ENCODE data around the gene NFATC2. TPM values are rescaled to one million over a fixed set of nuclear protein-coding genes. Genes with fewer than 3 reads are reported as not detected.
"Not testable (repeated sequence)": the region's sequence is repeated elsewhere in the genome, so short reads cannot be mapped to it uniquely, and the experiment has no call there.

NFATC2 gene
- total RNA-seq, 3 donors from 2014 or later = 5.9 to 11.9 (median 10.2) TPM

GRCh38 chr20:51348876-51349275 is 193.6 kb downstream of the NFATC2 start:
- Histone ChIP-seq H3K27me3 (no peaks in the 10 kb centered on the region), H3K36me3 (no peaks in the 10 kb centered on the region), H3K4me1 (no peaks in the 10 kb centered on the region), H3K4me3 (no peak overlapping the region), H3K27ac (no peak overlapping the region), H3K9me3 (no peaks in the 10 kb centered on the region)
- intact Hi-C loops (cut with DNase I; ENCODE audit: low total_unique reads) = loop anchor here (5.0 kb wide), 1 partner anchor 1008 kb away; no protein-coding TSS in a partner anchor
- DNase-seq (ENCODE audit: low spot score in 2 of 2) = no peak
- TF ChIP-seq POLR2AphosphoS5 (IDR thresholded peaks at IDR 0.05) (no peak), CTCF (IDR thresholded peaks at IDR 0.05) (no peak), POLR2A (IDR thresholded peaks at IDR 0.05) (no peak)

GRCh38 chr20:51347831-51348230 is 194.7 kb downstream of the NFATC2 start:
- H3K27ac ChIP-seq = no peak overlapping the region

GRCh38 chr20:51346686-51347485 is 195.6 kb downstream of the NFATC2 start:
- Histone ChIP-seq H3K27me3 (no peaks in the 10 kb centered on the region), H3K4me3 (no peak overlapping the region), H3K9me3 (peaks cover 0 to 7% of the 10 kb centered on the region in 2 donors), H3K4me1 (no peaks in the 10 kb centered on the region), H3K36me3 (no peaks in the 10 kb centered on the region), H3K27ac (no peak overlapping the region)
- intact Hi-C loops (cut with DNase I; ENCODE audit: low total_unique reads) = loop anchor here (5.0 kb wide), 1 partner anchor 1010 kb away; no protein-coding TSS in a partner anchor
- TF ChIP-seq CTCF (IDR thresholded peaks at IDR 0.05) = no peak
- DNase-seq (ENCODE audit: low spot score in 2 of 2) = no peak

More at GRCh38 chr20:51347831-51348230, 194.7 kb downstream of the NFATC2 start:
- Histone ChIP-seq H3K36me3 (no peaks in the 10 kb centered on the region), H3K27me3 (no peaks in the 10 kb centered on the region), H3K4me3 (no peak overlapping the region), H3K9me3 (peaks cover 0 to 7% of the 10 kb centered on the region in 2 donors), H3K4me1 (no peaks in the 10 kb centered on the region)
- no peak for DNase-seq (ENCODE audit: low spot score in 2 of 2)
- intact Hi-C loops (cut with DNase I; ENCODE audit: low total_unique reads) = loop anchor here (5.0 kb wide), 1 partner anchor 1009 kb away; no protein-coding TSS in a partner anchor
- TF ChIP-seq POLR2AphosphoS5 (IDR thresholded peaks at IDR 0.05) (no peak), CTCF (IDR thresholded peaks at IDR 0.05) (no peak), POLR2A (IDR thresholded peaks at IDR 0.05) (no peak)

- H3K4me1 ChIP-seq = no peaks in the 10 kb centered on the region
- DNase-seq (ENCODE audit: low spot score in 2 of 2) = no peak
- TF ChIP-seq CTCF (IDR thresholded peaks at IDR 0.05) = no peak
- TF ChIP-seq POLR2A (IDR thresholded peaks at IDR 0.05) = no peak
- TF ChIP-seq POLR2AphosphoS5 (IDR thresholded peaks at IDR 0.05) = no peak
- H3K4me3 ChIP-seq = no peak overlapping the region
- peaks cover 0 to 7% of the 10 kb centered on the region in 2 donors for H3K9me3 ChIP-seq
- no peaks in the 10 kb centered on the region for H3K36me3 ChIP-seq
- H3K27ac ChIP-seq = no peak overlapping the region
- no peaks in the 10 kb centered on the region for H3K27me3 ChIP-seq
- intact Hi-C loops (cut with DNase I; ENCODE audit: low total_unique reads) = loop anchor here (5.0 kb wide), 1 partner anchor 1012 kb away; no protein-coding TSS in a partner anchor
These were observed 196.9 kb downstream of the NFATC2 start for GRCh38 chr20:51345601-51346101.

- H3K36me3 ChIP-seq; DNase-seq (ENCODE audit: low spot score in 2 of 2); H3K4me1 ChIP-seq; H3K4me3 ChIP-seq; intact Hi-C loops (cut with DNase I; ENCODE audit: low total_unique reads); H3K27me3 ChIP-seq; H3K27ac ChIP-seq; H3K9me3 ChIP-seq: not testable (repeated sequence)
These were observed 198.7 kb downstream of the NFATC2 start for GRCh38 chr20:51343802-51344201.

Measured in breast epithelium (tissue), 4 donors.